Activated gamma-delta T cell treated with anti-CD3 and anti-CD28 coated beads, Interleukin-2, amount 50 U/mL, for 16 hours (primary cell): ENCODE measurements around the gene ARHGEF19.
"Not testable (repeated sequence)": the region's sequence is repeated elsewhere in the genome, so short reads cannot be mapped to it uniquely, and the experiment has no call there.

Experiments used
- DNase-seq: peaks from one replicate; pipeline ENCODE4 v3.0.0-alpha.2; 2020; ENCODE audit warnings: low read depth

Gene ARHGEF19

GRCh38 chr1:16164213-16165072 is 48.0 kb downstream of the ARHGEF19 start:
- no peak for DNase-seq

DNA sequence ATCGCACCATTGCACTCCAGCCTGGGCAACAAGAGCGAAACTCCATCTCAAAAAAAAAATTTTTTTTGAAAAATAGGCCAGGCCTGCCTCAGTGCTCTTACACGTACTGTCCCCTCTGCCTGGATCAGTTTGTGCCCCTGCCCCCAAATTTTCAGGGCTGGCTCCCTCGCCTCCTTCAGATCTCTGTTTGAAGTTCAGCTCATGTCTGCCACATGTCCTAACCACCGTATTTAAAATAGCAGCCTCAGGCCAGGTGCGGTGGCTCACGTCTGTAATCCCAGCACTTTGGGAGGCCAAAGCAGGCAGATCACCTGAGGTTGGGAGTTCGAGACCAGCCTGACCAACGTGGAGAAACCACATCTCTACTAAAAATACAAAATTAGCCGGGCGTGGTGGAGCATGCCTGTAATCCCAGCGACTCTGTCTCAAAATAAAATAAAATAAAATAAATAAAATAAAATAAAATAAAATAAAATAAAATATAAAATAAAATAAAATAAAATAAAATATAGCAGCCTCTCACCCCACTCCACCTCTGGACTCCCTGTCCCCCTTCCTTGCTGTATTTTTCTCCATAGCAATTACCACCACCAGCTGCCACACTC is 48.7 kb downstream of the ARHGEF19 start:
- not testable (repeated sequence) for DNase-seq

DNA sequence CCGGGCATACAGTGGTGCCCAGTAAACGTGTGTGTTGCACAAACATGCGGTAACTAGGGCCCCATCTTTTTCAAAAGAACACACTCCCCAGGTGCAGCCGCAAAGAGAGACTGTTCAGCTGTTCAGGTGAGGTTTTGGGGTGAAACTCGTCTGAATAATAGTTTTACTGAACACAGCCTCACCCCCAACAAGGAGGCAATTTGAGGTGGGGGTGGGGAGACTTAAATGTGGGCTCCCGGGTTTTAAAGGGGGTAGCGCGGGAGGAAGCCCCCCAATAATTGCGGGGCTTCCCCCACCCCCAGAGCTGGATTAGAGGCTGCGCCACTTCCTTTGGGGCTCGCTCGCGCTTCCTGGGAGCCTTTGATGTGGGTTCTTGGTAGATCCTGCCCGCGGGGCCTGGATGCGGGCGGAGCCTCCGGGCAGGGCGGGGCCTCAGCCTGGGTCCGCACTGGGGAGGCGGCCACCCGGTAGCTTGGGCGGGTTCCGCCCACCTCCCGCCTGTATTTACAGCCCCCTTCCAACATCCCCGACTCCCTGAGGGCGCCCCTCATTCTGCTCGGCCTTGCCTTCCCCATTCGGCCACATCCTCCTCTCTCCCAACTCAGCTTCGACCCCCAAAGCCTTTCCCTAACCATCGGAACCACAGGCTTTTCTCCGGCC is 50.2 kb downstream of the ARHGEF19 start:
- peak; percentile 20 for DNase-seq

GRCh38 chr1:16161717-16162116 is 50.7 kb downstream of the ARHGEF19 start:
- no peak for DNase-seq

DNA sequence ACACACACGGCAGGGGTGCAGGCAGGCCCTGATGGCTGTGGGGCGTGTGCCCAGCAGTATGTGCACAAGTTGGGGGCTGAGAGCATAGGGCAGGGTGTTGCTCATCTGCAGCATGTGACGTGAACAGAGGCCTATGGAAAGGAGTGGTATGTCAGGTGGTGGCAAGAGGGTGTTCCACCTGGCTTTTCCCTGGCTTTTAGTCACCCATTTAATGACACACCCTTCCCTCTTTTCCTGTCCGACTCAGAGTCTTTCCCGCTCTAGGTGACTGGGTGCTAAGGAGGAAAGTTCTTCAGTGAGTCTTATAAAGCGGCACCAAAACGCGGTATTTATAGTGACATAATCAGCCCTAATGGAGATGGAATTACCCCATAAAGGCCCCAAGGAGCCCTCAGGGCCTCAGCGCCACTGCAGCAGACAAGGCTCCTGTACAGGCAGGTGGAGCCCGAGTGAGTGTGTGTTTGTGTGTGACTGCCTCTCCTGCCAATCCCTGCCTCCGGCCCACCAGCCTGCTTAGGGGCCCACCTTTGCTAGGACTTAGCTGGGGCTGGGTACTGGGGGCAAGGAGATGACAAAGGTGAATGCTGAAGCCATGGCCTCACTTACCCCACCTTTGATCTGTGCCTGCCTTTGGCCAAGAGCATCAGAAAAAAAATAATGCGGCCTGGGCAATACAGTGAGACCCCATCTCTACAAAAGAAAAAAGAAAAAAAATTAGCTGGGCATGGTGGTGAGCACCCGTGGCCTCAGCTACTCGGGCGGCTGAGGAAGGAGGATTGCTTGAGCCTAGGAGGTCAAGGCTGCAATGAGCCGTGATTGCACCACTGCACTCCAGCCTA is 53.2 kb downstream of the ARHGEF19 start:
- no peak for DNase-seq

DNA sequence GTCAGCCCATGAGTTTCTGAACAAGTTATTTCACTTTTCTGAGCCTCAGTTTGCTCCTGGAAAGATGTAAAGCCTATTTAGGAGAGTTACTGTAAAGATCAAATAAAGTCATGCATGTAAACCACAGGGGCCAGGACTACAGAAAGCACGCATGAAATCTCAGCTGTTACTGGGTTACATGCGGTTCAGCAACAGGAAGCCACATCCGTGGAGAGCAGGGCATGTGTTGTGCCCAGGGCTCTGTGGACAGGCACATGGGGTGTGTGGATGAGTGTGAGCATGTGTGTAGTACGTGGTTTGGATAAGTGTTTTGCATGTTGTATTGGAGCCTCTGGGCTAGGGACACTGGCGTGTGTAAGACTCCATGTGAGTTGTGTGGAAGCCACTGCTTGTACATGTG is 54.4 kb downstream of the ARHGEF19 start:
- DNase-seq, result no peak

- DNase-seq, result no peak
Observed at GRCh38 chr1:16156848-16157495, 55.5 kb downstream of the ARHGEF19 start.

DNA sequence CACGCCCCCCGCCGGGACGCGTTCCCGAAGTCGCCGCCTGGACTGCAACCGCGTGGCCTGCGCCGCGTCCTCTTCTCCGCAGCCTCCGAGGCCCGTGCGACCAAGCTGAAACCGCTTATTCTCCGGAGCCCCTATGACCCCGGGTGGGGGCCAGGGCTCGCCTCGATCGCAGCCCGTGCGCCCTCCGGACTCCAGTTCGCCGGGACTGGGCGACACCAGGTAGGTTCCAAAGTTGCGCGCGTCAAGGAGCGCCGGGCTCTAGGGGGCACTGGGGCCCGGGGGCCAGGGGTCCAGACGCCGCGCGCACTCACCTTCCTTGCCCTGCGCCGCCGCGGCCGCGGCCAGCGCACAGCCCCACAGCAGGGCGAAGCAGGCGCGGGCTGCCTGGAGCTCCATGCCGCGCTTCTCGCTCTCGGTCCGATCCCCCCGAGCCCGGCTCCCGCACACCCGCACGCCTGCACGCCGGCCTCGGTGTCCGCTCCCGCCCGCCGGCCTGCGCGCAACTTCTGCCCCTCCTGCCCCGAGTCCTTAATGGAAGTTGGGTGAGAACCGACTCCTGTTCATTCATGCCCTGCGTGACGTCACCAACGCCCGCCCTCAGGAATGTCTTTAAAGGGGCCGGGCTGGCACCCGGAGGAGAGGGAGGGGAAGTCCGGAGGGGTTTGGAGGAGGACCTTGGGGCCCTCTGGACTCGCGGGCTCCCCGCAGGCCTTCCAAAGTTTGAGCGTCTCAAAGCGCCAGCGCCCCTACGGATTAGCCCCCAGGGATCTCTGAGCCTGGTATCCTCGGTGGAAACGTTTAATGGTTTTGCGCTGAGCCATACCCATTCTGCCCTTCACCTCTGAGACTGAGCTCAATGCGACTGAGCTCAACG is 56.7 kb downstream of the ARHGEF19 start, which contains the start of gene EPHA2:
Gene EPHA2 (minus strand): TSS at position 533 of the 874 bp plus-strand sequence. CDS start 137 bp downstream, at position 396.
- DNase-seq, result no peak

GRCh38 chr1:16153999-16154673 is 58.3 kb downstream of the ARHGEF19 start:
- DNase-seq, result no peak

- no peak for DNase-seq
Observed at GRCh38 chr1:16153096-16153998, 59.1 kb downstream of the ARHGEF19 start.

GRCh38 chr1:16152481-16153087 is 59.9 kb downstream of the ARHGEF19 start:
- DNase-seq, result no peak

- no peak for DNase-seq
Observed at GRCh38 chr1:16151995-16152384, 60.5 kb downstream of the ARHGEF19 start.

GRCh38 chr1:16151196-16151994 is 61.1 kb downstream of the ARHGEF19 start:
- no peak for DNase-seq

- DNase-seq, result no peak
Observed at GRCh38 chr1:16150508-16150907, 61.9 kb downstream of the ARHGEF19 start.

GRCh38 chr1:16149702-16150488 is 62.6 kb downstream of the ARHGEF19 start:
- DNase-seq, result no peak

DNA sequence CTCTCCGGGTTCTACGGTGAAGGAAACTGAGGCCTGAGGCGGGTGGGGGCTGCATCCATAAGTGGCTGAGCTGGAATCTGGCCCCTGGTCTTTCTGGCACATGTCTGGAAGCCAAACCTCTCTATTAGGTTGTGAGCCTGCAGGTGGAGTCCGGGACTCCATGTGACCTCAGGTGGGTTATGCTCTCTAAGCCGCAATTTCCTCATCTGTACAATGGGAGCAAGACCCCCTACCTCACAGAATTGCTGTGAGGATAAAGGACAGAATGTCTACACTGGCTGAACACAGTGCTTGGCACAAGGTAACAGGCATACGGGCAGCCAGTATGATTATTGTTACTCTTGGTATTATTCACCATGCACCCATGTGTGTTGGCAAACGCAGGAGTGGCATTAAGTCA is 63.3 kb downstream of the ARHGEF19 start:
- DNase-seq, result no peak
